HCT116 (cell line): ENCODE data around the gene FAM83G. TPM values are rescaled to one million over a fixed set of nuclear protein-coding genes. Genes with fewer than 3 reads are reported as not detected.

ENCODE experiments used
- ATAC-seq: fragments of 200-7000 bp; cut with Tn5 transposase; 2 replicates; pipeline ENCODE4 v1.9.1; 2020; ENCODE audit warnings: mild to moderate bottlenecking, moderate library complexity
- BruUV-seq: library from RNA; stranded (reverse); fragments of 400-500 nt; replicated peaks from 2 replicates; lab custom pipeline; 2021; lab: Mats Ljungman, UMichigan
- CTCF ChIA-PET: fragments of 300-600 bp; sonication (Branson Sonifier 250); formaldehyde crosslinking; loops from one replicate; lab custom pipeline; 2021; ENCODE audit warnings: antibody characterized with exemption; lab: Charles Lee
- POLR2A ChIA-PET: fragments of 300-600, 350-600 bp; sonication (Branson Sonifier 250); formaldehyde crosslinking; loops from one replicate; lab custom pipeline; 2021; ENCODE audit warnings: antibody characterized with exemption; lab: Charles Lee
- RAD21 ChIA-PET, 2 experiments: fragments of 300-600 bp; sonication (Branson Sonifier 250); formaldehyde crosslinking; loops; one replicate each; lab custom pipeline; 2023; ENCODE audit warnings: low total read pairs in 2 of 2; ENCODE audit not compliant: uncharacterized antibody in 2 of 2, unreplicated experiment in 2 of 2, low non-redundant PET in 1 of 2; lab: Charles Lee
- DNase-seq: peaks from one replicate; pipeline ENCODE4 v3.0.0-alpha.2; 2010; ENCODE audit warnings: low read depth, low spot score
- H2AFZ ChIP-seq: fragments of 200-600 bp; shearing (Covaris generic), sonication (generic); 2 replicates; pipeline ENCODE4 v1.6.1; 2017; ENCODE audit warnings: low read depth, mixed run types, mixed read lengths, antibody characterized with exemption, low read length; ENCODE audit not compliant: poor library complexity, severe bottlenecking
- H3K27ac ChIP-seq: 2 replicates; pipeline ENCODE4 v1.5.1; 2012; ENCODE audit warnings: low read depth, low read length
- H3K27me3 ChIP-seq: fragments of 200-600 bp; sonication (generic); 2 replicates; pipeline ENCODE4 v1.6.1; 2016; ENCODE audit warnings: mixed run types, low read length, mixed read lengths; ENCODE audit not compliant: insufficient read depth
- H3K36me3 ChIP-seq, 2 experiments: fragments of 200-500 bp in 1 of 2; fragments of 200-600 bp in 1 of 2; sonication (Bioruptor generic) in 1 of 2; sonication (generic) in 1 of 2; 2 replicates each; pipeline versions ENCODE4 v1.5.1 to v1.6.1; 2014 to 2016; ENCODE audit warnings: low read length in 2 of 2, inconsistent platforms in 1 of 2, mixed read lengths in 1 of 2, mixed run types in 1 of 2; ENCODE audit not compliant: insufficient read depth in 2 of 2, control insufficient read depth in 1 of 2
- H3K4me1 ChIP-seq, 2 experiments: fragments of 200-600 bp in 1 of 2; sonication (generic) in 1 of 2; 2 replicates each; pipeline versions ENCODE4 v1.5.1 to v1.6.1; 2012 to 2017; ENCODE audit warnings: low read length in 2 of 2, inconsistent platforms in 1 of 2, mild to moderate bottlenecking in 1 of 2, mixed read lengths in 1 of 2, mixed run types in 1 of 2, moderate library complexity in 1 of 2; ENCODE audit not compliant: insufficient read depth in 2 of 2, control insufficient read depth in 1 of 2
- H3K4me2 ChIP-seq: fragments of 200-600 bp; sonication (generic); 2 replicates; pipeline ENCODE4 v1.6.1; 2017; ENCODE audit warnings: mixed run types, low read length, mixed read lengths
- H3K4me3 ChIP-seq, 2 experiments: fragments of 200-600 bp in 1 of 2; sonication (generic) in 1 of 2; replicated peaks in 1 of 2; 2 replicates each; pipeline ENCODE4 v1.5.1; 2011 to 2016; ENCODE audit warnings: low read length in 2 of 2, control low read depth in 1 of 2, low read depth in 1 of 2, mild to moderate bottlenecking in 1 of 2, mixed read lengths in 1 of 2, mixed run types in 1 of 2
- H3K79me2 ChIP-seq: fragments of 200-600 bp; sonication (generic); 2 replicates; pipeline ENCODE4 v1.6.1; 2017; ENCODE audit warnings: mild to moderate bottlenecking, mixed run types, low read length, moderate library complexity, mixed read lengths; ENCODE audit not compliant: insufficient read depth
- H3K9ac ChIP-seq: fragments of 200-600 bp; sonication (generic); 2 replicates; pipeline ENCODE4 v1.6.1; 2016; ENCODE audit warnings: low read length, mixed read lengths
- H3K9me2 ChIP-seq: fragments of 200-600 bp; sonication (generic), shearing (Covaris generic); 2 replicates; pipeline ENCODE4 v1.6.1; 2017; ENCODE audit warnings: mixed run types, mild to moderate bottlenecking, moderate library complexity; ENCODE audit not compliant: insufficient read depth
- H3K9me3 ChIP-seq, 2 experiments: fragments of 200-500 bp in 1 of 2; fragments of 200-600 bp in 1 of 2; sonication (Bioruptor generic) in 1 of 2; sonication (generic) in 1 of 2; 2 replicates each; pipeline ENCODE4 v1.6.1; 2014 to 2017; ENCODE audit warnings: low read length in 2 of 2, mixed read lengths in 2 of 2, inconsistent platforms in 1 of 2, low read depth in 1 of 2, mild to moderate bottlenecking in 1 of 2, mixed run types in 1 of 2, moderate library complexity in 1 of 2; ENCODE audit not compliant: control insufficient read depth in 1 of 2, insufficient read depth in 1 of 2
- H4K20me1 ChIP-seq: fragments of 200-600 bp; sonication (generic), shearing (Covaris generic); 2 replicates; pipeline ENCODE4 v1.6.1; 2017; ENCODE audit warnings: mixed run types, mild to moderate bottlenecking, moderate library complexity; ENCODE audit not compliant: insufficient read depth
- ATF3 ChIP-seq: IDR thresholded peaks from 2 replicates; pipeline ENCODE4 v1.6.1; 2012
- CBX3 ChIP-seq: IDR thresholded peaks from 2 replicates; pipeline ENCODE4 v1.6.1; 2012; ENCODE audit warnings: low read depth
- CEBPB ChIP-seq: IDR thresholded peaks from 2 replicates; pipeline ENCODE4 v1.6.1; 2012; ENCODE audit warnings: low read depth
- EGR1 ChIP-seq: IDR thresholded peaks from 2 replicates; pipeline ENCODE4 v1.6.1; 2012; ENCODE audit warnings: low read depth
- ELF1 ChIP-seq: IDR thresholded peaks from 2 replicates; pipeline ENCODE4 v1.6.1; 2012; ENCODE audit warnings: low read depth, borderline replicate concordance
- EZH2 ChIP-seq: fragments of 200-600 bp; sonication (generic); IDR thresholded peaks from 2 replicates; pipeline ENCODE4 v1.6.1; 2017; ENCODE audit warnings: antibody characterized with exemption, mixed run types
- EZH2phosphoT487 ChIP-seq: fragments of 200-600 bp; IDR thresholded peaks from 2 replicates; pipeline ENCODE4 v1.6.1; 2018; ENCODE audit warnings: antibody characterized with exemption, borderline replicate concordance
- JUND ChIP-seq: IDR thresholded peaks from 2 replicates; pipeline ENCODE4 v1.6.1; 2012
- POLR2A ChIP-seq: IDR thresholded peaks from 2 replicates; pipeline ENCODE4 v1.7.0; 2011; ENCODE audit warnings: borderline replicate concordance; ENCODE audit not compliant: insufficient read depth, insufficient read length; ENCODE audit errors: extremely low read depth
- POLR2AphosphoS5 ChIP-seq: IDR thresholded peaks from 2 replicates; pipeline ENCODE4 v1.6.1; 2011; ENCODE audit warnings: mild to moderate bottlenecking, low read depth, low read length, moderate library complexity
- REST ChIP-seq: IDR thresholded peaks from 2 replicates; pipeline ENCODE4 v1.6.1; 2012; ENCODE audit warnings: low read depth
- SIN3A ChIP-seq: IDR thresholded peaks from 2 replicates; pipeline ENCODE4 v1.6.1; 2012; ENCODE audit warnings: low read depth
- SP1 ChIP-seq: IDR thresholded peaks from 2 replicates; pipeline ENCODE4 v1.6.1; 2012; ENCODE audit warnings: low read depth
- SRF ChIP-seq: IDR thresholded peaks from 2 replicates; pipeline ENCODE4 v1.6.1; 2012; ENCODE audit warnings: low read depth
- TCF7L2 ChIP-seq: IDR thresholded peaks from 2 replicates; pipeline ENCODE4 v1.7.0; 2011; ENCODE audit warnings: borderline replicate concordance, inconsistent platforms; ENCODE audit not compliant: insufficient read depth, insufficient read length; ENCODE audit errors: extremely low read depth
- ZBTB33 ChIP-seq: IDR thresholded peaks from 2 replicates; pipeline ENCODE4 v1.6.1; 2011; ENCODE audit warnings: mild to moderate bottlenecking, low read length, moderate library complexity; ENCODE audit not compliant: insufficient replicate concordance; ENCODE audit errors: extremely low read depth
- ZFX ChIP-seq: fragments of 450-650 bp; IDR thresholded peaks from 2 replicates; pipeline ENCODE4 v1.6.1; 2017
- intact Hi-C: fragments of 100-400 bp; cut with micrococcal nuclease; formaldehyde crosslinking; loops from 2 replicates; pipeline ENCODE4 v1.10.0; 2022
- total RNA-seq: library from RNA; stranded (reverse); gene quantifications from one replicate; pipeline ENCODE4 v1.2.1, GENCODE V29; 2021; ENCODE audit not compliant: unreplicated experiment

Gene FAM83G
- total RNA-seq, 1 experiment from 2014 or later: 33.9 TPM

GRCh38 chr17:19018600-19018950 is 14.0 kb upstream of the FAM83G start:
- Histone ChIP-seq H3K36me3 (no peaks in the 10 kb centered on the region), H3K9ac (no peak overlapping the region), H3K79me2 (no peaks in the 10 kb centered on the region), H3K4me1 (peaks cover 0 to 16% of the 10 kb centered on the region in 2 experiments; a peak in 1 of 4 replicates), H3K9me2 (no peaks in the 10 kb centered on the region), H3K27ac (no peak overlapping the region), H3K4me3 (no peak overlapping the region), H3K4me2 (no peak overlapping the region), H3K9me3 (no peaks in the 10 kb centered on the region), H4K20me1 (no peaks in the 10 kb centered on the region), H2AFZ (no peak overlapping the region), H3K27me3 (no peaks in the 10 kb centered on the region)
- POLR2A ChIA-PET: interaction anchor here (0.6 kb wide), 1 partner anchor 835 kb away, joined by 3 read pairs; no protein-coding TSS in a partner anchor
- no peak for TF ChIP-seq EZH2phosphoT487
- TF ChIP-seq CBX3: no peak
- TF ChIP-seq POLR2AphosphoS5: no peak
- TF ChIP-seq ELF1: no peak
- no peak for TF ChIP-seq SRF
- no peak for TF ChIP-seq ATF3
- no peak for TF ChIP-seq REST
- TF ChIP-seq POLR2A: no peak
- TF ChIP-seq ZFX: no peak
- TF ChIP-seq SP1: no peak
- no peak for TF ChIP-seq ZBTB33
- no peak for TF ChIP-seq SIN3A
- no peak for TF ChIP-seq EGR1
- TF ChIP-seq EZH2: no peak
- TF ChIP-seq CEBPB: no peak
- TF ChIP-seq TCF7L2: no peak
- no peak for TF ChIP-seq JUND
- CTCF ChIA-PET: interaction anchor here (0.6 kb wide), 1 partner anchor 958 kb away, joined by 4 read pairs; no protein-coding TSS in a partner anchor
- no peak for DNase-seq
- no TSS peak for BruUV-seq
- RAD21 ChIA-PET: no interaction called here
- no peak for ATAC-seq
- intact Hi-C loops: no loop called here
